ENCODE results near the gene WDR46. TPM values are rescaled to one million over a fixed set of nuclear protein-coding genes. Genes with fewer than 3 reads are reported as not detected.
A peak's percentile ranks its signal among the peaks of the same experiment; 100 is the strongest.

The WDR46 gene
- total RNA-seq, 2 experiments from 2014 or later = 42.5 to 42.9 TPM

DNA sequence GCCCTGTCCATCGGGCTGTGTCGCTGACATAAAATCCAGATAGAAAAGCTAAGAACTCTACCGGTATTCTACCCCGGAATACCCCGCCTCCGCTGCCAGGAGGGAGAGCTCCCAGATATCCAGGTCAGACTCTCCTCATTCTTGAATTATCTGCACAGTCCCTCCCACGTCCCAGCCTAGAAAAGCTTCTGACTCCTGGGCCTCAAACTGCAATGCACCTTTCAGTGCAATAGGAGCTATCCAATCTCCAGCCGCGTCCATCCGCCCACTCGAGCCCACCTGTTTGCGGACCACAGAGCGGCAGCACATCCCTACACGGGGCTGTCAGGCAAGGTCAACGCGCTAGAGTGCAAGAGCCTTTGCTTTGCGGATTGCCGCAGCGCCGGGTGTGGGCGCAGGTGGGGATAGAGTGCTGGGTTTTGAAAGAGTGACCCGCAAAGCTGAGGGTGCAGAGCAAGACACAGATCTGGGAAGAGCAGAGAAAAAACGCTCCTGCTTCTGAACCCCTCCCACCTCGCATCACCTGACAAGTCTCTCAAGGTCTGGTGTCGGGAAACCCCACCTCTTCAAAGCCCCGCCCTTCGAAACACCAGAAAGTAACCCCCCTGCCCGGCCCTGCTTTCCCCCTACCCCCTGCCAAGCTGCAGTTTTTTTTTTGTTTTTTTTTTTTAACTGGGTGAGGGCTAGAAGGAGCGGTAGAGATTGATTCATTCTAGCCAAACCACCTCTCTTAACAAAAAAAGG, 23.5 kb upstream of the WDR46 start:
- peak; percentile 92 for DNase-seq
- H3K9me3 Mint-ChIP-seq = no peaks in the 10 kb centered on the region
- CTCF ChIA-PET = interaction anchor here (0.9 to 3.2 kb wide), 8 partner anchors 12 to 113 kb away, joined by 3 to 29 read pairs (median 6); partner anchors contain the start of genes B3GALT4, PFDN6 and WDR46
- peaks cover 37% of the 10 kb centered on the region for H3K36me3 Mint-ChIP-seq (ENCODE audit: low read depth)
- H3K27me3 Mint-ChIP-seq (ENCODE audit: low read depth) = no peaks in the 10 kb centered on the region
- peak overlapping the region; percentile 99 for H3K27ac Mint-ChIP-seq
- H3K4me3 Mint-ChIP-seq = peak overlapping the region; percentile 99
- H3K4me1 Mint-ChIP-seq (ENCODE audit: low read depth) = peaks cover 56% of the 10 kb centered on the region
- intact Hi-C loops (cut with micrococcal nuclease) = loop anchor here (2.0 to 10.0 kb wide), 4 partner anchors 106 to 468 kb away; partner anchors contain the start of genes CUTA and PSMB8

- no peak overlapping the region for H3K4me3 Mint-ChIP-seq
- CTCF ChIA-PET = no interaction called here
- peaks cover 37% of the 10 kb centered on the region for H3K4me1 Mint-ChIP-seq (ENCODE audit: low read depth)
- peak overlapping the region; percentile 1 for H3K27ac Mint-ChIP-seq
- no peaks in the 10 kb centered on the region for H3K27me3 Mint-ChIP-seq (ENCODE audit: low read depth)
- intact Hi-C loops (cut with micrococcal nuclease) = no loop called here
- H3K36me3 Mint-ChIP-seq (ENCODE audit: low read depth) = peaks cover 27% of the 10 kb centered on the region
- no peak for DNase-seq
- no peaks in the 10 kb centered on the region for H3K9me3 Mint-ChIP-seq
Observed at GRCh38 chr6:33306356-33306755, 17.3 kb upstream of the WDR46 start.

GRCh38 chr6:33305052-33305451, 16.0 kb upstream of the WDR46 start:
- CTCF ChIA-PET = no interaction called here

DNA sequence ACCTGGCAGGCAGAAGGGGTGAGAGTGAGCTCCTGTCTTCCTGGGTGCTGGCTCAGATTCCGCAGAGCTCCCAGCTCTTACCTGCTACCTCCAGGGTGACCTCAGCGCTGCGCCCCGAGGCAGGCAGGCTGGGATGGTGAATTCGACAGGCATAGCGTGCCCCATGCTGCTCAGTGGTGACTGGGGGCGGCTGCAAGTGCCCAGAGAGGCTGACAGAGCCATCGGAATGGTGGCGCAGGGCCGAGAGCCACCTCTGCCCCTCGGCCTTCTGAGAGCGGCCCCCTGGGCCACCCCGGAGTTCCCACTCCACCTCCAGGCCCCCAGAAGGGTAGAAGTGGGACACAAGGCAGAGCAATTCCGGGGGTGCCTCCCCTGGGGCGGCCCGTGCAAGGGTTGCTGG, 15.2 kb upstream of the WDR46 start:
- Mint-ChIP-seq H3K9me3 (no peaks in the 10 kb centered on the region), H3K4me3 (no peak overlapping the region), H3K36me3 (ENCODE audit: low read depth) (peaks cover 42% of the 10 kb centered on the region), H3K4me1 (ENCODE audit: low read depth) (peaks cover 44% of the 10 kb centered on the region), H3K27ac (peak overlapping the region; percentile 65), H3K27me3 (ENCODE audit: low read depth) (no peaks in the 10 kb centered on the region)
- intact Hi-C loops (cut with micrococcal nuclease) = no loop called here
- CTCF ChIA-PET = no interaction called here
- no peak for DNase-seq

More at GRCh38 chr6:33305052-33305451, 16.0 kb upstream of the WDR46 start:
- intact Hi-C loops (cut with micrococcal nuclease) = no loop called here
- peaks cover 40% of the 10 kb centered on the region for H3K4me1 Mint-ChIP-seq (ENCODE audit: low read depth)
- H3K9me3 Mint-ChIP-seq = no peaks in the 10 kb centered on the region
- DNase-seq = no peak
- H3K36me3 Mint-ChIP-seq (ENCODE audit: low read depth) = peaks cover 34% of the 10 kb centered on the region
- H3K27me3 Mint-ChIP-seq (ENCODE audit: low read depth) = no peaks in the 10 kb centered on the region
- no peak overlapping the region for H3K4me3 Mint-ChIP-seq
- peak overlapping the region; percentile 30 for H3K27ac Mint-ChIP-seq

- H3K27ac Mint-ChIP-seq = no peak overlapping the region
- H3K4me1 Mint-ChIP-seq (ENCODE audit: low read depth) = peaks cover 44% of the 10 kb centered on the region
- no peak for DNase-seq
- CTCF ChIA-PET = interaction anchor here (1.9 kb wide), 1 partner anchor 9 kb away, joined by 5 read pairs; no protein-coding TSS in a partner anchor
- H3K4me3 Mint-ChIP-seq = no peak overlapping the region
- no peaks in the 10 kb centered on the region for H3K27me3 Mint-ChIP-seq (ENCODE audit: low read depth)
- intact Hi-C loops (cut with micrococcal nuclease) = no loop called here
- peaks cover 33% of the 10 kb centered on the region for H3K36me3 Mint-ChIP-seq (ENCODE audit: low read depth)
- H3K9me3 Mint-ChIP-seq = no peaks in the 10 kb centered on the region
Observed at GRCh38 chr6:33301877-33302276, 12.8 kb upstream of the WDR46 start.

DNA sequence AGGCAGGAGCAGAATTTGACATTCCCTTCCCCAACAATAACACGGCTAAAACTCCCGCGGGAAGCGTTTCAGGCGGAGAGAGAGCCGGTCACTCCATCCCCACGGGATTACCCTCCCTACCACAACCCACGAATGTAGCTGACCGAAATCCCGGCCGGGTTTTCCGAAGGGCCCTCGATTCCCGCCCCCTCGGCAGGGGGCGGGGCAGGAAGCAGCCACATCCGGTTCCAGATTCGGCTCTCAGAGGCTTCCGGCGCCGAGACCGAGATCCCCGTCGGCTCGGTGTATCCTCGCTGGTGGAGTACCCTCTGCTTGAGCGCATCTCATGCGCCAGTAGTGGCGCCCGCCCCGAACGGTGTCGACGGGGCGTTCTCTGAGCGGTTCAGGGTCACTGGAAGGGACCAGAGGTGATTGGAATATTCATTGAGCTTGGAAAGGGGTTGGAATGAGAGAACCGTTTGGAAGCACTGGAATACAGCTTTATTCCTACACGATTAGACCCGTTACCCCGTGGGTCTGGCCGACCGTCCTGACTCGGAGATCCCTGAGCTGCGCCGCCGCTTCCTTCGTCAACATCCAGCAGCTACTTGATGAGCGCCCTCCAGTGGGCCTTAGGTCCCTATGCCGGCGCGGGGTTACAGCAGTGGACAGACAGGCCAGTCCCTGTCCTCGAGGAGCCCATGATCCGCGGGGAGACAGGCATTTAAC, 10.4 kb upstream of the WDR46 start:
- H3K4me3 Mint-ChIP-seq = peak overlapping the region; percentile 85
- intact Hi-C loops (cut with micrococcal nuclease) = loop anchor here (1.0 to 2.0 kb wide), 8 partner anchors 15 to 111 kb away; partner anchors contain the start of genes B3GALT4, PHF1, RXRB and SLC39A7
- no peaks in the 10 kb centered on the region for H3K9me3 Mint-ChIP-seq
- no peaks in the 10 kb centered on the region for H3K27me3 Mint-ChIP-seq (ENCODE audit: low read depth)
- CTCF ChIA-PET = interaction anchor here (0.6 to 1.7 kb wide), 8 partner anchors 10 to 49 kb away, joined by 3 to 13 read pairs (median 4); partner anchors contain the start of genes RPS18, VPS52 and WDR46
- H3K27ac Mint-ChIP-seq = peak overlapping the region; percentile 98
- peaks cover 26% of the 10 kb centered on the region for H3K36me3 Mint-ChIP-seq (ENCODE audit: low read depth)
- peaks cover 29% of the 10 kb centered on the region for H3K4me1 Mint-ChIP-seq (ENCODE audit: low read depth)
- peak; percentile 96 for DNase-seq

GRCh38 chr6:33298773-33299236, 9.8 kb upstream of the WDR46 start, which contains the start of gene RGL2:
Gene RGL2, minus strand, starts transcription at chr6:33298942. Its CDS starts 332 bp downstream, at chr6:33298610.
- peak; percentile 77 for DNase-seq
- H3K4me1 Mint-ChIP-seq (ENCODE audit: low read depth) = peaks cover 28% of the 10 kb centered on the region
- peak within 1 kb of the TSS; percentile 98 for H3K27ac Mint-ChIP-seq
- H3K36me3 Mint-ChIP-seq (ENCODE audit: low read depth) = peaks cover 24% of the 10 kb centered on the region
- no peaks in the 10 kb centered on the region for H3K9me3 Mint-ChIP-seq
- peak within 1 kb of the TSS; percentile 85 for H3K4me3 Mint-ChIP-seq
- intact Hi-C loops (cut with micrococcal nuclease) = loop anchor here (1.0 to 2.0 kb wide), 9 partner anchors 10 to 112 kb away; partner anchors contain the start of genes B3GALT4, PFDN6, PHF1 and RXRB
- CTCF ChIA-PET = interaction anchor here (0.6 to 1.7 kb wide), 7 partner anchors 10 to 49 kb away, joined by 3 to 13 read pairs (median 4); partner anchors contain the start of genes RPS18, VPS52 and WDR46
- H3K27me3 Mint-ChIP-seq (ENCODE audit: low read depth) = no peaks in the 10 kb centered on the region

GRCh38 chr6:33297956-33298772, 9.1 kb upstream of the WDR46 start:
- Mint-ChIP-seq H3K4me1 (ENCODE audit: low read depth) (peaks cover 25% of the 10 kb centered on the region), H3K9me3 (no peaks in the 10 kb centered on the region), H3K27ac (peak overlapping the region; percentile 98), H3K27me3 (ENCODE audit: low read depth) (no peaks in the 10 kb centered on the region), H3K4me3 (peak overlapping the region; percentile 85), H3K36me3 (ENCODE audit: low read depth) (peaks cover 21% of the 10 kb centered on the region)
- intact Hi-C loops (cut with micrococcal nuclease) = loop anchor here (1.0 to 2.0 kb wide), 3 partner anchors 9 to 113 kb away; partner anchors contain the start of genes PFDN6, PHF1 and WDR46
- DNase-seq = peak; percentile 74
- CTCF ChIA-PET = interaction anchor here (1.0 to 1.7 kb wide), 4 partner anchors 13 to 46 kb away, joined by 4 to 13 read pairs (median 5); partner anchors contain the start of genes RPS18 and VPS52

- CTCF ChIA-PET = interaction anchor here (1.0 kb wide), 1 partner anchor 20 kb away, joined by 4 read pairs; no protein-coding TSS in a partner anchor
- Mint-ChIP-seq H3K27me3 (ENCODE audit: low read depth) (no peaks in the 10 kb centered on the region), H3K9me3 (no peaks in the 10 kb centered on the region), H3K4me3 (peak overlapping the region; percentile 32), H3K4me1 (ENCODE audit: low read depth) (peaks cover 25% of the 10 kb centered on the region), H3K27ac (no peak overlapping the region), H3K36me3 (ENCODE audit: low read depth) (peaks cover 22% of the 10 kb centered on the region)
- no peak for DNase-seq
- intact Hi-C loops (cut with micrococcal nuclease) = no loop called here
Observed at GRCh38 chr6:33297406-33297955, 8.4 kb upstream of the WDR46 start.

GRCh38 chr6:33296797-33297405, 7.9 kb upstream of the WDR46 start:
- Mint-ChIP-seq H3K4me3 (no peak overlapping the region), H3K27me3 (ENCODE audit: low read depth) (no peaks in the 10 kb centered on the region), H3K27ac (peak overlapping the region; percentile 4), H3K4me1 (ENCODE audit: low read depth) (peaks cover 25% of the 10 kb centered on the region), H3K9me3 (no peaks in the 10 kb centered on the region), H3K36me3 (ENCODE audit: low read depth) (peaks cover 19% of the 10 kb centered on the region)
- intact Hi-C loops (cut with micrococcal nuclease) = no loop called here
- CTCF ChIA-PET = no interaction called here
- DNase-seq = no peak

Data from activated naive CD4-positive, alpha-beta T cell treated with anti-CD3 and anti-CD28 coated beads for 36 hours (primary cell).